ENCODE measurements around the gene BMF. TPM values are rescaled to one million over a fixed set of nuclear protein-coding genes. Genes with fewer than 3 reads are reported as not detected.

Gene BMF
- polyA plus RNA-seq, 2 of the 4 experiments (the other 2 are of a cell fraction) = 1.4 to 1.6 TPM

DNA sequence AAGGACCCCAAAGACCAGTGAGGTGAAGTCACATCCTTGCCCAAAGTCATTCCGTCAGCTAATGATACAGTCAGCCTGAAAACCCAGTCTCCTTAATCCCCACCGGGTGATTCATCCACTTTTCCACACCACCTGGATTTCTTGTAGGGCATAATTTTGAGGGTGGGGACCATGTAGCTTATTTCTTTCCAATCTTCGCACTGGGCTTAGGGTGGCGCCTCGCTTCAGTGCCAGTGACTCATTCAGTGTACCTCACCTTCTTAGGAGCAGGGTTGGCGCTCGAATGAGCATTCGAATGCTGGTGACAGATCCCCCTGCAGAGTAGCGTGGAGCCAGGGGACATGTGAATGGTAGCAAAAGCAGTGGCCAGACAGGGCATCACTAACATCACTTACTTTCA is 24.0 kb downstream of the BMF start (continued):
- no peak for TF ChIP-seq ESRRA (IDR thresholded peaks at IDR 0.05; ENCODE audit: borderline replicate concordance, low read length)
- TF ChIP-seq, protein P1, sequence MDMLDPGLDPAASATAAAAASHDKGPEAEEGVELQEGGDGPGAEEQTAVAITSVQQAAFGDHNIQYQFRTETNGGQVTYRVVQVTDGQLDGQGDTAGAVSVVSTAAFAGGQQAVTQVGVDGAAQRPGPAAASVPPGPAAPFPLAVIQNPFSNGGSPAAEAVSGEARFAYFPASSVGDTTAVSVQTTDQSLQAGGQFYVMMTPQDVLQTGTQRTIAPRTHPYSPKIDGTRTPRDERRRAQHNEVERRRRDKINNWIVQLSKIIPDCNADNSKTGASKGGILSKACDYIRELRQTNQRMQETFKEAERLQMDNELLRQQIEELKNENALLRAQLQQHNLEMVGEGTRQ (IDR thresholded peaks at IDR 0.05) = no peak

DNA sequence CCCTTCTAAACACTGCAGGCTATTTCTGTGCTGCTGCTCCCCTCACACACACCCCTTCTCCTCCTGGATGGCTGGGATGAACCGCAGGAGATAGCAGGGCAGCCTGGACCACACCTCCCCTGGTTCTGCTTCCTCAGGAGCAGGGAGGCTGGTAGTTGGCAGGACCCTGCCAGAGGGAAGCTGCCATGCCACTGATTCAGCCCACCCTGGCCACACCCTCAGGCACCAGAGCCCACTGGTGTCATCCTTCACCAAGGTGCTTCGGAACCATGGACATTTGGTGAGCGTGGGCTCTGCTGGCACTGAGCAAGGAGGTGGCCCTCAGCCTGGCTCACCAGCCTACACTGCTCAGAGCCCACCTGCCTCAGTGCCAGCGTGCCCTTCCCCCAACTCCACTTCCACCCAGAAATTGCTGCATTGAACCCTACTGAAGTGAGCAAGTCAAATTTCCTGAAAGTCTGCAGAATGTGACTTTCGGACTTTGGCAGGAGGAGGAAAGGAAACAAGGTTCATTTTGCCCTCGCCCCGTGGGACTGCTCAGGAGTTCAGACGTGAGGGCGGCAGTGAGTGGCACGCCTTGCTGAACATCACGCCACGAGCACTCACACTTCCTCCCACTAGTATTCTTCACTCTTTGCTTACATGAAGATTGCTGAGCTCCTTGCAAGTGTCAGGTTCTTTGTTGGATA is 26.3 kb downstream of the BMF start:
- no peak for FAIRE-seq
- POLR2A ChIA-PET = no interaction called here
- CTCF ChIA-PET = interaction anchor here (0.6 to 1.2 kb wide), 3 partner anchors 9 to 22 kb away, joined by 3 to 4 read pairs (median 3); no protein-coding TSS in a partner anchor
- Histone ChIP-seq H3K4me1 (peaks cover 12% of the 10 kb centered on the region), H3K27ac (peak overlapping the region; percentile 50 to 77; a peak in 4 of 6 replicates), H3K9me3 (no peaks in the 10 kb centered on the region), H3K4me3 (no peak overlapping the region), H3K4me2 (peak overlapping the region; percentile 72)
- 72% methylated on average over 10 of the region's 12 CpGs for WGBS (ENCODE audit: missing lambda C conversion rate)
- no peak for DNase-seq (ENCODE audit: low read depth in 1 of 2, low spot score in 1 of 2)
- peak; percentile 41 to 65; a peak in 4 of 6 replicates for ATAC-seq
- TF ChIP-seq, protein P2, sequence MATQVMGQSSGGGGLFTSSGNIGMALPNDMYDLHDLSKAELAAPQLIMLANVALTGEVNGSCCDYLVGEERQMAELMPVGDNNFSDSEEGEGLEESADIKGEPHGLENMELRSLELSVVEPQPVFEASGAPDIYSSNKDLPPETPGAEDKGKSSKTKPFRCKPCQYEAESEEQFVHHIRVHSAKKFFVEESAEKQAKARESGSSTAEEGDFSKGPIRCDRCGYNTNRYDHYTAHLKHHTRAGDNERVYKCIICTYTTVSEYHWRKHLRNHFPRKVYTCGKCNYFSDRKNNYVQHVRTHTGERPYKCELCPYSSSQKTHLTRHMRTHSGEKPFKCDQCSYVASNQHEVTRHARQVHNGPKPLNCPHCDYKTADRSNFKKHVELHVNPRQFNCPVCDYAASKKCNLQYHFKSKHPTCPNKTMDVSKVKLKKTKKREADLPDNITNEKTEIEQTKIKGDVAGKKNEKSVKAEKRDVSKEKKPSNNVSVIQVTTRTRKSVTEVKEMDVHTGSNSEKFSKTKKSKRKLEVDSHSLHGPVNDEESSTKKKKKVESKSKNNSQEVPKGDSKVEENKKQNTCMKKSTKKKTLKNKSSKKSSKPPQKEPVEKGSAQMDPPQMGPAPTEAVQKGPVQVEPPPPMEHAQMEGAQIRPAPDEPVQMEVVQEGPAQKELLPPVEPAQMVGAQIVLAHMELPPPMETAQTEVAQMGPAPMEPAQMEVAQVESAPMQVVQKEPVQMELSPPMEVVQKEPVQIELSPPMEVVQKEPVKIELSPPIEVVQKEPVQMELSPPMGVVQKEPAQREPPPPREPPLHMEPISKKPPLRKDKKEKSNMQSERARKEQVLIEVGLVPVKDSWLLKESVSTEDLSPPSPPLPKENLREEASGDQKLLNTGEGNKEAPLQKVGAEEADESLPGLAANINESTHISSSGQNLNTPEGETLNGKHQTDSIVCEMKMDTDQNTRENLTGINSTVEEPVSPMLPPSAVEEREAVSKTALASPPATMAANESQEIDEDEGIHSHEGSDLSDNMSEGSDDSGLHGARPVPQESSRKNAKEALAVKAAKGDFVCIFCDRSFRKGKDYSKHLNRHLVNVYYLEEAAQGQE (IDR thresholded peaks at IDR 0.05) = no peak
- TF ChIP-seq KDM5A (IDR thresholded peaks at IDR 0.05) = no peak
- no peak for TF ChIP-seq BHLHE40 (IDR thresholded peaks at IDR 0.05; ENCODE audit: low read depth, low read length)
- TF ChIP-seq, protein P1 (IDR thresholded peaks at IDR 0.05) = no peak
- TF ChIP-seq CEBPB (IDR thresholded peaks at IDR 0.05) = no peak
- no peak for TF ChIP-seq POLR2AphosphoS2 (conservative IDR thresholded peaks at IDR 0.05; ENCODE audit: low read length)

DNA sequence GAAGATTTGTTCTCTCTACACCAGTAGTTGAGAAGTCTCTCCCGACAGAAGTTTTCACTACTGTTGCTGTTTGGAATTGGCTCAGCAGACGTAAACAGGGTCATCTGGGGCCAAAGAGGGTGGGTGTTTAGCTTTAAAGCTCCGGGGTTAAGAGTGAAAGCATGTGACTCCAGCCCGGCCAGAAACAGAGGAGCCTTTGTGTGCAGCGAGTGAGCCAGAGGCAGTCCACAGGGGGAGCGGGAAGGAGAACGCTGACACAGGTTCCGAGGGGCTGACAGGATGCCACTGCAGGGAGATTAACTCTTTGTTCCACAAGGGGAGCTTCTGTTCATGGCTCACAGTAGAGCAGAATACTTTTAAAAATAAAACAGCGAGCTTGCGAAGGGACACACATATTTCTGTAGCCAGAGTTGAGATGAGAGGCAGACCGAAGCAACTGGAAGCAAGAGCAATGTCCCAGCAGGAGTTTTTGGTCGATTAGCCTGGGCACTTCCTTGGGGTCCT is 26.9 kb downstream of the BMF start:
- no peak for TF ChIP-seq MYC (IDR thresholded peaks at IDR 0.05; ENCODE audit: borderline replicate concordance, low read length)
- TF ChIP-seq, protein P3, sequence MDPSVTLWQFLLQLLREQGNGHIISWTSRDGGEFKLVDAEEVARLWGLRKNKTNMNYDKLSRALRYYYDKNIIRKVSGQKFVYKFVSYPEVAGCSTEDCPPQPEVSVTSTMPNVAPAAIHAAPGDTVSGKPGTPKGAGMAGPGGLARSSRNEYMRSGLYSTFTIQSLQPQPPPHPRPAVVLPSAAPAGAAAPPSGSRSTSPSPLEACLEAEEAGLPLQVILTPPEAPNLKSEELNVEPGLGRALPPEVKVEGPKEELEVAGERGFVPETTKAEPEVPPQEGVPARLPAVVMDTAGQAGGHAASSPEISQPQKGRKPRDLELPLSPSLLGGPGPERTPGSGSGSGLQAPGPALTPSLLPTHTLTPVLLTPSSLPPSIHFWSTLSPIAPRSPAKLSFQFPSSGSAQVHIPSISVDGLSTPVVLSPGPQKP (IDR thresholded peaks at IDR 0.05; ENCODE audit: low read depth, low read length) = no peak
- H3K4me1 ChIP-seq = peaks cover 12% of the 10 kb centered on the region
- no peaks in the 10 kb centered on the region for H3K9me3 ChIP-seq
- CTCF ChIA-PET = interaction anchor here (0.6 to 1.2 kb wide), 3 partner anchors 9 to 23 kb away, joined by 3 to 4 read pairs (median 3); no protein-coding TSS in a partner anchor
- FAIRE-seq (no peak), ATAC-seq (peak; percentile 83 to 91), DNase-seq (ENCODE audit: low read depth in 1 of 2, low spot score in 1 of 2) (peak in 1 of 2 experiments; percentile 32)
- POLR2A ChIA-PET = no interaction called here
- H3K4me3 ChIP-seq = no peak overlapping the region
- peak overlapping the region; percentile 50 to 77; a peak in 5 of 6 replicates for H3K27ac ChIP-seq
- 25% methylated on average over 12 of the region's 12 CpGs for WGBS (ENCODE audit: missing lambda C conversion rate)
- H3K4me2 ChIP-seq = peak overlapping the region; percentile 72

DNA sequence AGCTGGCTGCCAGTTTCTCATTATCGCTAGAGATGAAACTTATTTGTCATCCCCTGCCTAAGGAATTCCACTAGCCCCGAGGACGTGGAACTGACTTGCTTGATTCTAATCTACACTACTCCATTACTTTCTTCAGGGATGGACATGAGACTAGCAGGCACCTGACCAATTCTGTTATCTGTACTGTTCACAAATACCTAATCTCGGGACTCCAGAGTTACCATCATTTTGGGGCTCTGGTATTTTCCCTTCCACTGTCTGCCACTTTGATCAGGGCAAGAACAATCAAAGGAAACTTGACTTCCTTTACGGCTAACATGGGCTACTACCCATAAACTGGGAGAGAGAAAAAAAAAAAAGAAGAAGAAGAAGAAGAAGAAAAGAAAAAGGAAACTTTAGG is 27.8 kb downstream of the BMF start:
- FAIRE-seq = no peak
- WGBS (ENCODE audit: missing lambda C conversion rate) = 95% methylated on average over 5 of the region's 5 CpGs

More for the DNA sequence above, 27.8 kb downstream of the BMF start:
- Histone ChIP-seq H3K27ac (no peak overlapping the region; a peak in 1 of 6 replicates), H3K4me3 (no peak overlapping the region), H3K4me1 (peaks cover 12% of the 10 kb centered on the region), H3K9me3 (no peaks in the 10 kb centered on the region), H3K4me2 (no peak overlapping the region; the same call in 2 of the 3 replicates)
- TF ChIP-seq JUN (IDR thresholded peaks at IDR 0.05) (no peak), MAZ (IDR thresholded peaks at IDR 0.05; ENCODE audit: borderline replicate concordance, low read depth, low read length) (no peak), MAFK (IDR thresholded peaks at IDR 0.05; ENCODE audit: partially characterized antibody) (no peak), NFE2L2 (conservative IDR thresholded peaks at IDR 0.05; ENCODE audit: low read length) (no peak), EHMT2 (IDR thresholded peaks at IDR 0.05; ENCODE audit: low read depth) (no peak), TFCP2L1 (CRISPR knock-in tag; IDR thresholded peaks at IDR 0.05) (no peak), GATA3 (IDR thresholded peaks at IDR 0.05; ENCODE audit: borderline replicate concordance) (no peak)
- TF ChIP-seq, protein P1 (IDR thresholded peaks at IDR 0.05) = no peak
- TF ChIP-seq, protein P4, sequence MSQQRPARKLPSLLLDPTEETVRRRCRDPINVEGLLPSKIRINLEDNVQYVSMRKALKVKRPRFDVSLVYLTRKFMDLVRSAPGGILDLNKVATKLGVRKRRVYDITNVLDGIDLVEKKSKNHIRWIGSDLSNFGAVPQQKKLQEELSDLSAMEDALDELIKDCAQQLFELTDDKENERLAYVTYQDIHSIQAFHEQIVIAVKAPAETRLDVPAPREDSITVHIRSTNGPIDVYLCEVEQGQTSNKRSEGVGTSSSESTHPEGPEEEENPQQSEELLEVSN (IDR thresholded peaks at IDR 0.05; ENCODE audit: borderline replicate concordance, low read depth) = no peak
- TF ChIP-seq, protein P5, sequence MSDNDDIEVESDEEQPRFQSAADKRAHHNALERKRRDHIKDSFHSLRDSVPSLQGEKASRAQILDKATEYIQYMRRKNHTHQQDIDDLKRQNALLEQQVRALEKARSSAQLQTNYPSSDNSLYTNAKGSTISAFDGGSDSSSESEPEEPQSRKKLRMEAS (IDR thresholded peaks at IDR 0.05) = no peak
- TF ChIP-seq, protein P6, sequence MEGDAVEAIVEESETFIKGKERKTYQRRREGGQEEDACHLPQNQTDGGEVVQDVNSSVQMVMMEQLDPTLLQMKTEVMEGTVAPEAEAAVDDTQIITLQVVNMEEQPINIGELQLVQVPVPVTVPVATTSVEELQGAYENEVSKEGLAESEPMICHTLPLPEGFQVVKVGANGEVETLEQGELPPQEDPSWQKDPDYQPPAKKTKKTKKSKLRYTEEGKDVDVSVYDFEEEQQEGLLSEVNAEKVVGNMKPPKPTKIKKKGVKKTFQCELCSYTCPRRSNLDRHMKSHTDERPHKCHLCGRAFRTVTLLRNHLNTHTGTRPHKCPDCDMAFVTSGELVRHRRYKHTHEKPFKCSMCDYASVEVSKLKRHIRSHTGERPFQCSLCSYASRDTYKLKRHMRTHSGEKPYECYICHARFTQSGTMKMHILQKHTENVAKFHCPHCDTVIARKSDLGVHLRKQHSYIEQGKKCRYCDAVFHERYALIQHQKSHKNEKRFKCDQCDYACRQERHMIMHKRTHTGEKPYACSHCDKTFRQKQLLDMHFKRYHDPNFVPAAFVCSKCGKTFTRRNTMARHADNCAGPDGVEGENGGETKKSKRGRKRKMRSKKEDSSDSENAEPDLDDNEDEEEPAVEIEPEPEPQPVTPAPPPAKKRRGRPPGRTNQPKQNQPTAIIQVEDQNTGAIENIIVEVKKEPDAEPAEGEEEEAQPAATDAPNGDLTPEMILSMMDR (IDR thresholded peaks at IDR 0.05) = no peak
- ChIA-PET POLR2A (no interaction called here), CTCF (no interaction called here)
- ATAC-seq (no peak), DNase-seq (ENCODE audit: low read depth in 1 of 2, low spot score in 1 of 2) (no peak)
